ENCODE measurements around the gene NMNAT2. TPM values are rescaled to one million over a fixed set of nuclear protein-coding genes. Genes with fewer than 3 reads are reported as not detected.

The NMNAT2 gene
- total RNA-seq, 1 experiment from 2014 or later: 8.8 TPM

DNA sequence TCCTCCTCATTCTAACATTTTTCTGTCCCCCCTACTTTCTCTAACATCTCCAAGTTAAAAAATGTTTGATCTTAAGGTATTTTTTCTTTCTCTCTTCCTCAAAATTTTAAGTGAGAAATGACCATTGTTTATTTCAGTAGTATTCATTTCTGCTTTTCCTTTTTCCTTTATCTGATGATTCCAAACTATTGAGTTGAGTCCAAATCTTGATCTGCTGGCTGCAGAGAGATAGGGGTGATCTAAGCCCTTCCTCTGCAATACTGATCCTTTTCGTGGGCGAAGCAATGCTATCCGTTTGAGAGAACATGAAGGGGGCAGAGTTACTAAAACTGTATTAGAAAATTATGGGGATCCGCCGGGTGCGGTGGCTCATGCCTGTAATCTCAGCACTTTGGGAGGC lies 516 bp upstream of the NMNAT2 start (continued):
- no peak for TF ChIP-seq E2F4 (CRISPR knock-in tag; IDR thresholded peaks at IDR 0.05; ENCODE audit: borderline replicate concordance, low read depth)
- TF ChIP-seq GABPB1 (CRISPR knock-in tag; IDR thresholded peaks at IDR 0.05): no peak
- TF ChIP-seq ZMAT4 (CRISPR knock-in tag; IDR thresholded peaks at IDR 0.05): no peak
- no peak for TF ChIP-seq FOXP4 (CRISPR knock-in tag; IDR thresholded peaks at IDR 0.05)
- TF ChIP-seq, protein P1, sequence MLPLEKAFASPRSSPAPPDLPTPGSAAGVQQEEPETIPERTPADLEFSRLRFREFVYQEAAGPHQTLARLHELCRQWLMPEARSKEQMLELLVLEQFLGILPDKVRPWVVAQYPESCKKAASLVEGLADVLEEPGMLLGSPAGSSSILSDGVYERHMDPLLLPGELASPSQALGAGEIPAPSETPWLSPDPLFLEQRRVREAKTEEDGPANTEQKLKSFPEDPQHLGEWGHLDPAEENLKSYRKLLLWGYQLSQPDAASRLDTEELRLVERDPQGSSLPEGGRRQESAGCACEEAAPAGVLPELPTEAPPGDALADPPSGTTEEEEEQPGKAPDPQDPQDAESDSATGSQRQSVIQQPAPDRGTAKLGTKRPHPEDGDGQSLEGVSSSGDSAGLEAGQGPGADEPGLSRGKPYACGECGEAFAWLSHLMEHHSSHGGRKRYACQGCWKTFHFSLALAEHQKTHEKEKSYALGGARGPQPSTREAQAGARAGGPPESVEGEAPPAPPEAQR (CRISPR knock-in tag; IDR thresholded peaks at IDR 0.05): no peak
- TF ChIP-seq TCF7 (CRISPR knock-in tag; IDR thresholded peaks at IDR 0.05; ENCODE audit: low read depth): no peak
- TF ChIP-seq NR1H2 (CRISPR knock-in tag; IDR thresholded peaks at IDR 0.05): no peak
- no peak for TF ChIP-seq HMGA2 (CRISPR knock-in tag; IDR thresholded peaks at IDR 0.05)
- TF ChIP-seq, protein P2, sequence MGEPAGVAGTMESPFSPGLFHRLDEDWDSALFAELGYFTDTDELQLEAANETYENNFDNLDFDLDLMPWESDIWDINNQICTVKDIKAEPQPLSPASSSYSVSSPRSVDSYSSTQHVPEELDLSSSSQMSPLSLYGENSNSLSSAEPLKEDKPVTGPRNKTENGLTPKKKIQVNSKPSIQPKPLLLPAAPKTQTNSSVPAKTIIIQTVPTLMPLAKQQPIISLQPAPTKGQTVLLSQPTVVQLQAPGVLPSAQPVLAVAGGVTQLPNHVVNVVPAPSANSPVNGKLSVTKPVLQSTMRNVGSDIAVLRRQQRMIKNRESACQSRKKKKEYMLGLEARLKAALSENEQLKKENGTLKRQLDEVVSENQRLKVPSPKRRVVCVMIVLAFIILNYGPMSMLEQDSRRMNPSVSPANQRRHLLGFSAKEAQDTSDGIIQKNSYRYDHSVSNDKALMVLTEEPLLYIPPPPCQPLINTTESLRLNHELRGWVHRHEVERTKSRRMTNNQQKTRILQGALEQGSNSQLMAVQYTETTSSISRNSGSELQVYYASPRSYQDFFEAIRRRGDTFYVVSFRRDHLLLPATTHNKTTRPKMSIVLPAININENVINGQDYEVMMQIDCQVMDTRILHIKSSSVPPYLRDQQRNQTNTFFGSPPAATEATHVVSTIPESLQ (CRISPR knock-in tag; IDR thresholded peaks at IDR 0.05): no peak
- no peak for TF ChIP-seq AR (CRISPR knock-in tag; IDR thresholded peaks at IDR 0.05)
- no peak for TF ChIP-seq CTCF (IDR thresholded peaks at IDR 0.05)

DNA sequence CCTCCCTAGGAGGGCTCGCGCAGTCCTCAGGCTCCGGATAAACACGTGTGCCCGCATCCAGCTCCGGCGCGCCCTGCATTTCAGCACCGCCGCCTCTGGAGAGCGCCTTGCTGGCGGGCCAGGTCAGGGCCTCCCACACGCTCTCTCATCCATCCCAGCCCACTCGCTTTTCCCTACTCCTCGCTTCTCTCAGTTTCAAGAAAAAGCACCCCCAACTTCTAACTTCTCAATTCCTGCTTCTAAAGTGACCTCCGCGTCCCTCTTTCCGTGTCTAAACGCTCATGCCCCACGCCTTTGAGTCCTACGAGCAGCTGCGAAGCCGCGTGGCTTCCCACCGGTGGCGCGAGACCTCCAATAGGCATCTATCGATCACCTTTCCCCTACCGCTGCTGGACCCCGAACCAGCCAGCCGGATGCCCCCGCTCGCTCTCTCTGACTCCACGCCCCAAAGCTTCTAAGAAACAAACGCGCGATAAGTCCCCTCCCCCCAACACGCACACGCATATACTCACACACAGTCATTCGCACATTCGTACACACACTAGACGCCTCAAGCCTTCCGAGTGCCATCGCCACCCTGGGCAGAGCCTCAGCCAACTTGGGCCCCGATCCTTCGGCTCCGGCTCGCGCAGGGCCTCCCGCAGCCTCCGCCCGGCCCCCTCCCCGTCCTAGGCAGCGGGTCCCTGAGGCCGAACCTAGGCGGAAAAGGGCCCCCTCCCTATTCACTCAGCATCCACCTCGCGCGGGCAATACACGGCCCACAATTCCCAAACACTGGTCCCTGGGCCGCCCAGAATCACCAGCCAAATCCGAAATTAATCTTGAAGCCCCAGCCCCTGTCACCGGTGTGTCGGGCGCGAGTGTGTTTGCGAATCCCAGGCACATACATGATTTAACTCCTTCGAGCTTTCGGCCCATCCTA lies 1.1 kb downstream of the NMNAT2 start:
- H3K36me3 Mint-ChIP-seq: no peaks in the 10 kb centered on the region
- POLR2A ChIA-PET: interaction anchor here (1.0 to 1.2 kb wide), 2 partner anchors 15 to 54 kb away, joined by 3 to 4 read pairs; no protein-coding TSS in a partner anchor
- peaks cover 47% of the 10 kb centered on the region for H3K27me3 Mint-ChIP-seq (ENCODE audit: low read depth)
- H3K4me3 Mint-ChIP-seq: peak overlapping the region; percentile 86
- no peak overlapping the region for H3K27ac Mint-ChIP-seq
- CTCF ChIA-PET: interaction anchor here (1.3 to 1.4 kb wide), 2 partner anchors 88 to 139 kb away, joined by 3 to 5 read pairs; no protein-coding TSS in a partner anchor
- ATAC-seq (peak; percentile 80), DNase-seq (ENCODE audit: low spot score) (peak; percentile 88)
- peaks cover 38% of the 10 kb centered on the region for H3K4me1 Mint-ChIP-seq
- no peaks in the 10 kb centered on the region for H3K9me3 Mint-ChIP-seq
- TF ChIP-seq RELA (CRISPR knock-in tag; IDR thresholded peaks at IDR 0.05; ENCODE audit: borderline replicate concordance) (peak; percentile 92; the same call in 1 of the 2 replicates), TEAD4 (CRISPR knock-in tag; IDR thresholded peaks at IDR 0.05) (peak; percentile 80), ZNF317 (CRISPR knock-in tag; IDR thresholded peaks at IDR 0.05; ENCODE audit: borderline replicate concordance, low read depth) (no peak), ZMAT4 (CRISPR knock-in tag; IDR thresholded peaks at IDR 0.05) (no peak), JUN (CRISPR knock-in tag; IDR thresholded peaks at IDR 0.05) (peak; percentile 96), ARID4B (CRISPR knock-in tag; IDR thresholded peaks at IDR 0.05; ENCODE audit: borderline replicate concordance) (peak; percentile 99)
